NCI-H1048 (cell line): ENCODE results near the gene HUS1B.
"Not testable (repeated sequence)": the region's sequence is repeated elsewhere in the genome, so short reads cannot be mapped to it uniquely, and the experiment has no call there.

Experiments used
- DNase-seq: peaks from one replicate; lab custom pipeline; 2025; lab: John Stamatoyannopoulos, UW

Gene HUS1B

GRCh38 chr6:678520-678919 is 21.6 kb upstream of the HUS1B start:
- DNase-seq = no peak

- DNase-seq = no peak
Measured at GRCh38 chr6:677919-678318, 21.0 kb upstream of the HUS1B start.

GRCh38 chr6:674956-675355 is 18.1 kb upstream of the HUS1B start:
- no peak for DNase-seq

- no peak for DNase-seq
Measured at GRCh38 chr6:674406-674805, 17.5 kb upstream of the HUS1B start.

GRCh38 chr6:667253-667927 is 10.5 kb upstream of the HUS1B start:
- DNase-seq = no peak

GRCh38 chr6:665403-666267 is 8.7 kb upstream of the HUS1B start:
- no peak for DNase-seq

GRCh38 chr6:663788-664187 is 6.9 kb upstream of the HUS1B start:
- not testable (repeated sequence) for DNase-seq

- DNase-seq = no peak
Measured at GRCh38 chr6:659716-660581, 3.0 kb upstream of the HUS1B start.

GRCh38 chr6:658244-658643 is 1.3 kb upstream of the HUS1B start:
- DNase-seq = no peak

GRCh38 chr6:657743-658142 is 843 bp upstream of the HUS1B start:
- no peak for DNase-seq

- DNase-seq = no peak
Measured at GRCh38 chr6:654136-654535, 2.8 kb downstream of the HUS1B start.

GRCh38 chr6:652865-653264 is 4.0 kb downstream of the HUS1B start:
- no peak for DNase-seq

GRCh38 chr6:650098-650497 is 6.8 kb downstream of the HUS1B start:
- no peak for DNase-seq

GRCh38 chr6:642805-643204 is 14.1 kb downstream of the HUS1B start:
- no peak for DNase-seq

- no peak for DNase-seq
Measured at GRCh38 chr6:641225-641985, 15.5 kb downstream of the HUS1B start.

GRCh38 chr6:636488-636887 is 20.4 kb downstream of the HUS1B start:
- DNase-seq = no peak

GRCh38 chr6:635233-635632 is 21.7 kb downstream of the HUS1B start:
- no peak for DNase-seq

GRCh38 chr6:633611-634010 is 23.3 kb downstream of the HUS1B start:
- DNase-seq = no peak

GRCh38 chr6:628766-629165 is 28.1 kb downstream of the HUS1B start:
- DNase-seq = no peak

- no peak for DNase-seq
Measured at GRCh38 chr6:626236-626635, 30.7 kb downstream of the HUS1B start.

- no peak for DNase-seq
Measured at GRCh38 chr6:624979-625378, 31.9 kb downstream of the HUS1B start.

- DNase-seq = no peak
Measured at GRCh38 chr6:622462-622861, 34.4 kb downstream of the HUS1B start.
